AG04449 (cell line): ENCODE measurements around the gene SLC17A1.

Experiments used
- CTCF ChIA-PET: fragments of 350-600 bp; formaldehyde crosslinking; extraction: SDS; loops from one replicate; lab custom pipeline; 2021; ENCODE audit warnings: antibody characterized with exemption; lab: Yijun Ruan, JAX
- POLR2A ChIA-PET: fragments of 400-600, 350-600 bp; formaldehyde crosslinking; extraction: SDS; loops from one replicate; lab custom pipeline; 2020; ENCODE audit warnings: antibody characterized with exemption, inconsistent platforms; lab: Yijun Ruan, JAX
- DNase-seq: peaks from one replicate; pipeline ENCODE4 v3.0.0-alpha.2; 2010; ENCODE audit warnings: low read depth, low spot score
- H3K4me3 ChIP-seq: 2 replicates; pipeline ENCODE4 v1.5.1; 2011; ENCODE audit warnings: low read depth, mild to moderate bottlenecking, control low read depth, low read length
- TF ChIP-seq, protein P1 (sequence below): IDR thresholded peaks from one replicate; pipeline ENCODE4 v1.5.1; 2011; ENCODE audit warnings: mild to moderate bottlenecking, moderate library complexity, low read length, control low read depth, inconsistent platforms; ENCODE audit not compliant: insufficient read depth; ENCODE audit errors: missing control alignments

SLC17A1 gene

DNA sequence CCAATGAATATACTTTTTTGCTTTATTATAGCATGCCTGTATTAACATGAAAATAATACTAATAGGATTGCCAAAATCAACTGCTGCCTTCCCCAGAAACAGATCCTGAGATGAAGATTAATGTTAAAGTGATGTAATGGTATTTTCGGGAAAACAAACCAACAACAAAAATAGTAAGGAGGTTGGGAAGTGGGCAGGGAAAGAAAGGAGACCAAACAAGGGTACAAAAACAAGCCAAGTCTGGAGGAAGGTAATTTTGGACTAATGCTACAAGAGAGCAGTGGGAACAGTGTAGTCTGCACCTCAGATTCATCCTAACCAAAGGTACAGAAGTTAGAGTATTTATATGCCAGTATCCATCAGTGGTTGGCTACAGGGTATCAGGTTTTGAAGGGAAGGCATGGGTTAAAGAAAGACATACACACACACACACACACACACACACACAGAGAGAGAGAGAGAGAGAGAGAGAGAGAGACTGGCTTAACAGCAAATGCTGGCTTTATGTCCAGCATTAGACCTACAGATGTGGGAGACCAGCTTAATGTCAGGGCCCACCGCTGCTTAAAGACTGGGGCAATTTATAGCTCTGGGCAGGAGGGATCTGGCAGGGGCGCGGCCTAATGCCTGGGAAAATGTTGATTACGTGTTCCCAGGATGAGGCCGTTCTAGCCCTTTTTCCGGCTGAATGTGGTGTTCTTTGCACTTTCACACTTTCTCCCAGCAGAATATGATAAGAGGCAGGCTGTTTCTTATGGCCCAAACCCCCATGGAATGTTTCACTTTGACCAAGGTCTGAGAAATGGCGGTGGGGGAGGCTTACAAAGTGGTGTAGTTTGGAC is 3.8 kb upstream of the SLC17A1 start:
- ChIA-PET POLR2A (no interaction called here), CTCF (no interaction called here)
- H3K4me3 ChIP-seq = no peak overlapping the region
- TF ChIP-seq, protein P1, sequence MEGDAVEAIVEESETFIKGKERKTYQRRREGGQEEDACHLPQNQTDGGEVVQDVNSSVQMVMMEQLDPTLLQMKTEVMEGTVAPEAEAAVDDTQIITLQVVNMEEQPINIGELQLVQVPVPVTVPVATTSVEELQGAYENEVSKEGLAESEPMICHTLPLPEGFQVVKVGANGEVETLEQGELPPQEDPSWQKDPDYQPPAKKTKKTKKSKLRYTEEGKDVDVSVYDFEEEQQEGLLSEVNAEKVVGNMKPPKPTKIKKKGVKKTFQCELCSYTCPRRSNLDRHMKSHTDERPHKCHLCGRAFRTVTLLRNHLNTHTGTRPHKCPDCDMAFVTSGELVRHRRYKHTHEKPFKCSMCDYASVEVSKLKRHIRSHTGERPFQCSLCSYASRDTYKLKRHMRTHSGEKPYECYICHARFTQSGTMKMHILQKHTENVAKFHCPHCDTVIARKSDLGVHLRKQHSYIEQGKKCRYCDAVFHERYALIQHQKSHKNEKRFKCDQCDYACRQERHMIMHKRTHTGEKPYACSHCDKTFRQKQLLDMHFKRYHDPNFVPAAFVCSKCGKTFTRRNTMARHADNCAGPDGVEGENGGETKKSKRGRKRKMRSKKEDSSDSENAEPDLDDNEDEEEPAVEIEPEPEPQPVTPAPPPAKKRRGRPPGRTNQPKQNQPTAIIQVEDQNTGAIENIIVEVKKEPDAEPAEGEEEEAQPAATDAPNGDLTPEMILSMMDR = no peak
- DNase-seq = no peak

DNA sequence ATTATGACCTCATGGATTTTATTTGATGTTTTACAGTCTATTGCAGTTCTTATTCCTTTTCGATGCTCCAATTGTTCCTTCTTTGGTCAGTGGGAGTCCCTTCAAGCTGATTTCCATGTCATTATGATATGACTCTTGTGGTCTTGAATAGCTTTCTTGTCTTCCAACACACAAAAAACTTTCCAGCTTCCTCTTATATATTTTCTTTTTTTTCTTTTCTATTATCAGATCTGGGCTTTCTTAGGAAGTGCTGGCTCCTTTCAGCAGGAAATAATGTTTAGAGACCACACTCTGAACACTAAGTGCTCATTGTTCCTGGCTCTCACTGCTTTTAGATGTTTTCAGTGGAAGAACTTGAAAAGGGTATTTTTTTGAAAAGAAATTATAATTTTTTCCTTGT is 3.1 kb upstream of the SLC17A1 start:
- CTCF ChIA-PET = no interaction called here
- H3K4me3 ChIP-seq = no peak overlapping the region
- POLR2A ChIA-PET = no interaction called here
- no peak for DNase-seq
- TF ChIP-seq, protein P1 = no peak

DNA sequence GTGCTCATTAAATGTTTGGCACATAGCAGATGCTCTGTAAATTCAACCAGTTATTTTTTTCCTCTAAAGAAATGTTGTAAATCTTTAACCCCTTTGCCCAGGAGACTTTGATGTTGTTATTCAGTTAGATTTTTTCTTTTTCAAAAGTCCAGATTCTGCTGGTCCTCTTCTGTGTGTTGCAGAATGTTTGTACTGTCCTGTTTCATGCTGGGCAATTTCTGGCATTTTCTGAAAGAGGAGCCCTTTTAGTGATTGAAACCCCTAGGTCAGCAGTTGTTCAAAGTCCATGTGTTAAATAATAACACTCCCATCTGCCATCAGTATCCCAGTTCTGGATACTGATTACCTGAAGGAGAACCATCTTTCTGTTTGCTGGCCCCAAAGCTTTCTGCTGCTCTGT is 1.3 kb upstream of the SLC17A1 start:
- CTCF ChIA-PET = no interaction called here
- H3K4me3 ChIP-seq = no peak overlapping the region
- POLR2A ChIA-PET = no interaction called here
- no peak for DNase-seq
- TF ChIP-seq, protein P1 = no peak

DNA sequence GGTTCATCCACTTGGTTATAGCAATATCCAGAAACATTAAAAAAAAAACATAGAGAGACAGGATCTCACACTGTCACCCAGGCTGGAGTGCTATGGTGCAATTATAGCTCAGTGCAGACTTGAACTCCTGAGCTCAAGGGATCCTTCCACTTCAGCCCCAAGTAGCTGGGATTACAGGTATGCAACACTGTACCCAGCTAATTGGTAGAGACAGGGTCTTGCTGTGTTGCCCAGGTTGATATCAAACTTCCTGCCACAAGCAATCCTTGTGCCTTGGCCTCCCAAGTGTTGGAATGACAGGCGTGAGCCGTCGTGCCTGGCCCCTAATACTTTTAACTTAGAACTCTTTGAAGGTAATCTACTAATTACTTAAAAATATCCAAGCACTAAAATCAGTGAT is 818 bp upstream of the SLC17A1 start:
- no peak overlapping the region for H3K4me3 ChIP-seq
- DNase-seq = no peak
- ChIA-PET CTCF (no interaction called here), POLR2A (no interaction called here)
- TF ChIP-seq, protein P1 = no peak

DNA sequence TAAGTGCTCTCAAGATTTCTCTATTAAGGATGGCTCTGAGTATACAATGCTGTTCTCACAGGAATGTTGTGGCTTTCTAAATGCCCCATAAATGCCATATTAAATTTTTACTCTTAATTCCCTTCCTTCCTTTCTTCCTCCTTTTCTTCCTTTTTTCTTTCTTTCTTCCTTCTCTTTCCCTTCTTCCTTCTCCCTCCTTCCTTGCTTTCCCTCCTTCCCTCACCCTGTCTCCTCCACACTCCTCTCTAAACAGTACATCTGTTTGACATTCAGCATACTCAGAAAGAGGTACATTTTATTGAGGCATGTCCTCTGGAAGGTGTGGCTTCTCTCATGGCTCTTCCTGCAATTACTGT is 433 bp upstream of the SLC17A1 start:
- POLR2A ChIA-PET = no interaction called here
- DNase-seq = no peak
- CTCF ChIA-PET = no interaction called here
- H3K4me3 ChIP-seq = no peak overlapping the region
- TF ChIP-seq, protein P1 = no peak

DNA sequence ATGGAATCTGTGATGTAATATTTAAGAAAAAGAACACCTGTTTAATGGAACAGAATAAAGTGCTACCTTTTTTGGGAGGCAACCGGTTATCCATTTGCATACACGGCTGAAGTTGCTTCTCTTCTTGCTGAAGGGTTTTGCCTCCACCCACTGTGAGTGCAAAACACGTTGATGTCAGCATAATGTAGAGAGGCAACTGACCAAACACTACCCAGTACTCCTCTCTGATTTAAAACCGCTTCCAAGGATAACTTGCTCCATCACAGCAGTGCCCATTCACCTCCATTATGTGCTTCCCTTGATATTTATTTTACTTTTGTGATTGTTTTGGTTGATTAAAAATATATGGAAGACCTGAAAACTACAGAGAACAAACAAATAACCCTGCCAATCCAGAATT is 1.4 kb downstream of the SLC17A1 start:
- no peak for DNase-seq
- CTCF ChIA-PET = no interaction called here
- H3K4me3 ChIP-seq = no peak overlapping the region
- POLR2A ChIA-PET = no interaction called here
- TF ChIP-seq, protein P1 = no peak
